Uterus (tissue), 4 donors: ENCODE measurements around the gene IQCC. TPM values are rescaled to one million over a fixed set of nuclear protein-coding genes. Genes with fewer than 3 reads are reported as not detected.

Experiments
- DNase-seq, 2 donors: peaks; one replicate each; pipeline ENCODE4 v3.0.0-alpha.2; 2019 to 2020
- H3K27ac ChIP-seq, 2 donors: fragments of 200-600 bp; sonication (generic); 1 replicate in 1 of 2; 2 replicates in 1 of 2; pipeline ENCODE4 v1.5.1; 2016 to 2018
- H3K27me3 ChIP-seq, 2 donors: fragments of 200-600 bp; sonication (generic); one replicate each; pipeline ENCODE4 v1.5.1; 2018 to 2019; ENCODE audit warnings: control low read depth in 1 of 2
- H3K36me3 ChIP-seq, 2 donors: fragments of 200-600 bp; sonication (generic); one replicate each; pipeline ENCODE4 v1.5.1; 2019; ENCODE audit warnings: control low read depth in 1 of 2
- H3K4me1 ChIP-seq, 2 donors: fragments of 200-600 bp; sonication (generic); one replicate each; pipeline ENCODE4 v1.5.1; 2018 to 2019; ENCODE audit warnings: control low read depth in 1 of 2
- H3K4me3 ChIP-seq, 2 donors: fragments of 200-600 bp; sonication (generic); 1 replicate in 1 of 2; 2 replicates in 1 of 2; pipeline ENCODE4 v1.5.1; 2018 to 2019; ENCODE audit warnings: mild to moderate bottlenecking in 1 of 2
- H3K9me3 ChIP-seq, 2 donors: fragments of 200-600 bp; sonication (generic); one replicate each; pipeline ENCODE4 v1.5.1; 2019; ENCODE audit warnings: control low read depth in 1 of 2
- CTCF ChIP-seq, 4 experiments: fragments of 200-600 bp in 2 of 4; fragments of 450-650 bp in 2 of 4; sonication (generic) in 2 of 4; IDR thresholded peaks; one replicate each; pipeline ENCODE4 v1.5.1; 2016 to 2019; ENCODE audit warnings: antibody characterized with exemption in 4 of 4, mild to moderate bottlenecking in 2 of 4, moderate library complexity in 1 of 4
- POLR2A ChIP-seq, 2 donors: fragments of 450-650 bp; IDR thresholded peaks; one replicate each; pipeline ENCODE4 v1.6.1; 2016; ENCODE audit warnings: antibody characterized with exemption in 2 of 2, mild to moderate bottlenecking in 1 of 2, moderate library complexity in 1 of 2
- intact Hi-C: fragments of 100-400 bp; cut with DNase I; formaldehyde crosslinking; loops from one replicate; pipeline ENCODE4 v1.15.1; 2023; ENCODE audit warnings: low total_unique reads
- total RNA-seq, 4 donors: library from RNA; depleted of rRNA in 3 of 4; stranded (reverse); fragments of >200 nt in 3 of 4; gene quantifications; one replicate each; pipeline versions ENCODE4 v1.1.0 to v1.2.4, GENCODE V29; 2014 to 2023
- donor health status: DM: yes; HTN: yes; CAD: no.

The IQCC gene
- total RNA-seq, 4 donors from 2014 or later, result 0.51 to 6.8 (median 4.3) TPM

- H3K9me3 ChIP-seq, result no peaks in the 10 kb centered on the region
- peak overlapping the region; percentile 79 to 85 for H3K27ac ChIP-seq
- no peak for DNase-seq
- no peaks in the 10 kb centered on the region for H3K36me3 ChIP-seq
- intact Hi-C loops, result no loop called here
- peaks cover 0 to 6% of the 10 kb centered on the region in 2 donors for H3K4me1 ChIP-seq
- TF ChIP-seq CTCF (IDR thresholded peaks at IDR 0.05) (no peak), POLR2A (IDR thresholded peaks at IDR 0.05) (no peak)
- no peak overlapping the region for H3K4me3 ChIP-seq
- no peaks in the 10 kb centered on the region for H3K27me3 ChIP-seq
These were observed 33.9 kb downstream of the IQCC start for GRCh38 chr1:32239337-32239736.

- Histone ChIP-seq H3K4me1 (peaks cover 0 to 6% of the 10 kb centered on the region in 2 donors), H3K36me3 (no peaks in the 10 kb centered on the region), H3K4me3 (peak overlapping the region; percentile 60 to 68), H3K27ac (peak overlapping the region; percentile 79 to 85), H3K9me3 (no peaks in the 10 kb centered on the region), H3K27me3 (no peaks in the 10 kb centered on the region)
- TF ChIP-seq CTCF (IDR thresholded peaks at IDR 0.05) (no peak), POLR2A (IDR thresholded peaks at IDR 0.05) (no peak)
- intact Hi-C loops, result loop anchor here (10.0 kb wide), 1 partner anchor 75 kb away; no protein-coding TSS in a partner anchor
- DNase-seq, result no peak
These were observed 34.3 kb downstream of the IQCC start for GRCh38 chr1:32239790-32240139.

GRCh38 chr1:32240140-32240951 is 34.9 kb downstream of the IQCC start:
- DNase-seq, result peak; percentile 79 to 84
- TF ChIP-seq POLR2A (IDR thresholded peaks at IDR 0.05), result peak; percentile 57 to 83
- peak; percentile 27 to 43 (median 38) for TF ChIP-seq CTCF (IDR thresholded peaks at IDR 0.05)
- intact Hi-C loops, result loop anchor here (10.0 kb wide), 1 partner anchor 74 kb away; no protein-coding TSS in a partner anchor

GRCh38 chr1:32241001-32241763 is 35.7 kb downstream of the IQCC start:
- TF ChIP-seq CTCF (IDR thresholded peaks at IDR 0.05) (no peak), POLR2A (IDR thresholded peaks at IDR 0.05) (no peak)
- Histone ChIP-seq H3K36me3 (no peaks in the 10 kb centered on the region), H3K4me1 (peaks cover 0 to 6% of the 10 kb centered on the region in 2 donors), H3K27me3 (no peaks in the 10 kb centered on the region), H3K27ac (peak overlapping the region; percentile 79 to 85), H3K9me3 (no peaks in the 10 kb centered on the region), H3K4me3 (peak overlapping the region; percentile 60 to 68)
- DNase-seq, result peak; percentile 52 to 67
- intact Hi-C loops, result loop anchor here (10.0 kb wide), 1 partner anchor 74 kb away; no protein-coding TSS in a partner anchor

More at GRCh38 chr1:32240140-32240951, 34.9 kb downstream of the IQCC start:
- Histone ChIP-seq H3K27ac (peak overlapping the region; percentile 79 to 85), H3K27me3 (no peaks in the 10 kb centered on the region), H3K4me1 (peaks cover 0 to 6% of the 10 kb centered on the region in 2 donors), H3K9me3 (no peaks in the 10 kb centered on the region), H3K4me3 (peak overlapping the region; percentile 60 to 68), H3K36me3 (no peaks in the 10 kb centered on the region)
